Ovary (tissue), 3 donors: ENCODE results near the gene MAP2K5.

Source experiments
- POLR2A ChIP-seq: fragments of 450-650 bp; IDR thresholded peaks from one replicate; pipeline ENCODE4 v1.6.1; 2017; ENCODE audit warnings: antibody characterized with exemption, mild to moderate bottlenecking, moderate library complexity
- TF ChIP-seq, protein P1 (sequence below), 3 donors: fragments of 450-650 bp in 2 of 3; fragments of 200-600 bp in 1 of 3; IDR thresholded peaks; one replicate each; pipeline versions ENCODE4 v1.5.1 to v1.8.0; 2016 to 2022; ENCODE audit warnings: antibody characterized with exemption in 3 of 3, mild to moderate bottlenecking in 1 of 3
- donor health status: DM: no; HTN: no; CAD: no.

DNA sequence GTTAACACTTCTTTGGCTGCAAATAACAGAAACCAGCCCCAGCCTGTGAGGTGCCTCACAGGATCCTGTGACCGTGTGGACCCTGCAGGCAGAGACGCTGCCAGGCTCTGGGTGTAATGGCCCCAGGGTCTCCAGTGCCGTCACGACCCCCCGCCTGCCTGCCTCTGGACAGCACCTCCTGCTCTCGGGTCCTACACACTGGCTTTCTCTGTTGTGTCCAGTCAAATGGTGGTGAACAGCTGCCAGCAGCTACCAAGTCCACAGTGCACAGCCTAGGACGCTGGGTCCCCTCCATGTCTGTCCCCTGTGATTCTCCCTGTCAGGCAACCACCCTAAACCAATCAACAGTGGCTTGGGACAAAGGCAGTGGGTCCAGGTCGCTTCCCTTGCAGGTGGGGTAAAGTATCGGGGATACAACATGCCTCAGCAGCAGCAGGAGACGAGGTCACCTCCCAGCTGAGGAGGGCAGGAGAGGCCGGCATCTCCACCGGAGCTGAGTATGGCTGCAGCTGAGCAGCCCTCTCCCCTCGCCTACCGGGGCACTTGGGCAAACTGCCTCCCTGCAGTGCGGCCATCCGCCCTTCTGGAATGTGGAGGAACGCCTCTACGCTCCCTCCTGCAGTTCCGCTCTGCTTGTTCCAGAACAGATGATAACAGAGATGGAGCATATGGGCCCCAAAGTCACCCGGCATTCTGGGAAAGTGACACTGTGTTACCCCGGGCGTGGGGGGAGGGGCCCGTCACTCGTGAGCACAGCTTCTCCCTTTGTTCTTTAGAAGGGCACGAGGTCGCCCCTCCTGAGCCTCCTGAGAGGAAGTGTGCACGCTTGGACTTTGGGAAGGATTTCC lies 261.7 kb downstream of the MAP2K5 start:
- no peak for TF ChIP-seq POLR2A
- TF ChIP-seq, protein P1, sequence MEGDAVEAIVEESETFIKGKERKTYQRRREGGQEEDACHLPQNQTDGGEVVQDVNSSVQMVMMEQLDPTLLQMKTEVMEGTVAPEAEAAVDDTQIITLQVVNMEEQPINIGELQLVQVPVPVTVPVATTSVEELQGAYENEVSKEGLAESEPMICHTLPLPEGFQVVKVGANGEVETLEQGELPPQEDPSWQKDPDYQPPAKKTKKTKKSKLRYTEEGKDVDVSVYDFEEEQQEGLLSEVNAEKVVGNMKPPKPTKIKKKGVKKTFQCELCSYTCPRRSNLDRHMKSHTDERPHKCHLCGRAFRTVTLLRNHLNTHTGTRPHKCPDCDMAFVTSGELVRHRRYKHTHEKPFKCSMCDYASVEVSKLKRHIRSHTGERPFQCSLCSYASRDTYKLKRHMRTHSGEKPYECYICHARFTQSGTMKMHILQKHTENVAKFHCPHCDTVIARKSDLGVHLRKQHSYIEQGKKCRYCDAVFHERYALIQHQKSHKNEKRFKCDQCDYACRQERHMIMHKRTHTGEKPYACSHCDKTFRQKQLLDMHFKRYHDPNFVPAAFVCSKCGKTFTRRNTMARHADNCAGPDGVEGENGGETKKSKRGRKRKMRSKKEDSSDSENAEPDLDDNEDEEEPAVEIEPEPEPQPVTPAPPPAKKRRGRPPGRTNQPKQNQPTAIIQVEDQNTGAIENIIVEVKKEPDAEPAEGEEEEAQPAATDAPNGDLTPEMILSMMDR (IDR thresholded peaks at IDR 0.05), result no peak
